Mononuclear cell (primary cell): Measurements from ENCODE around the gene INSYN1. TPM values are rescaled to one million over a fixed set of nuclear protein-coding genes. Genes with fewer than 3 reads are reported as not detected.

Source experiments
- total RNA-seq: library from RNA; depleted of rRNA; stranded (reverse); fragments of >200 nt; gene quantifications from one replicate; pipeline ENCODE4 v1.2.3, GENCODE V29; 2012

The INSYN1 gene
- total RNA-seq, 1 donor, result not detected

Other genes with a start within 250 kb of the INSYN1 start
- 40.4 TPM for gene NPTN, start 120.0 kb downstream of the INSYN1 start, total RNA-seq
- 0.21 TPM for gene CD276, start 69.0 kb downstream of the INSYN1 start, total RNA-seq
- not detected for gene TBC1D21, start 120.2 kb upstream of the INSYN1 start, total RNA-seq
- 0.73 TPM for gene LOXL1, start 173.1 kb upstream of the INSYN1 start, total RNA-seq
- 2.2 TPM for gene STOML1, start 238.9 kb upstream of the INSYN1 start, total RNA-seq
- gene PML, start 241.4 kb upstream of the INSYN1 start, total RNA-seq, result 23.1 TPM